Effector memory CD8-positive, alpha-beta T cell (primary cell): ENCODE results near the gene UBE2D3.

ENCODE experiments used
- ATAC-seq: fragments of 150-1000 bp; cut with Tn5 transposase; replicated peaks from 2 replicates; pipeline ENCODE4 v1.10.0; 2021; ENCODE audit warnings: mild to moderate bottlenecking, moderate library complexity
- DNase-seq, 3 experiments: peaks; one replicate each; pipeline ENCODE4 v3.0.0; 2021
- H3K27ac Mint-ChIP-seq, 2 donors: one replicate each; pipeline ENCODE4 v1.8.0; 2022; ENCODE audit warnings: mild to moderate bottlenecking in 2 of 2, mixed read lengths in 2 of 2, moderate library complexity in 2 of 2
- H3K27me3 Mint-ChIP-seq, 2 donors: one replicate each; pipeline ENCODE4 v1.8.0; 2022; ENCODE audit warnings: mixed read lengths in 2 of 2
- H3K36me3 Mint-ChIP-seq: one replicate; pipeline ENCODE4 v1.8.0; 2022; ENCODE audit warnings: mild to moderate bottlenecking, moderate library complexity, mixed read lengths; ENCODE audit not compliant: insufficient read depth
- H3K4me1 Mint-ChIP-seq, 2 donors: one replicate each; pipeline ENCODE4 v1.8.0; 2022; ENCODE audit warnings: low read depth in 2 of 2, mixed read lengths in 2 of 2
- H3K4me3 Mint-ChIP-seq, 2 donors: one replicate each; pipeline ENCODE4 v1.8.0; 2022; ENCODE audit warnings: mild to moderate bottlenecking in 2 of 2, mixed read lengths in 2 of 2, moderate library complexity in 2 of 2
- H3K9me3 Mint-ChIP-seq, 2 donors: one replicate each; pipeline ENCODE4 v1.8.0; 2022; ENCODE audit warnings: mixed read lengths in 2 of 2

Gene UBE2D3

DNA sequence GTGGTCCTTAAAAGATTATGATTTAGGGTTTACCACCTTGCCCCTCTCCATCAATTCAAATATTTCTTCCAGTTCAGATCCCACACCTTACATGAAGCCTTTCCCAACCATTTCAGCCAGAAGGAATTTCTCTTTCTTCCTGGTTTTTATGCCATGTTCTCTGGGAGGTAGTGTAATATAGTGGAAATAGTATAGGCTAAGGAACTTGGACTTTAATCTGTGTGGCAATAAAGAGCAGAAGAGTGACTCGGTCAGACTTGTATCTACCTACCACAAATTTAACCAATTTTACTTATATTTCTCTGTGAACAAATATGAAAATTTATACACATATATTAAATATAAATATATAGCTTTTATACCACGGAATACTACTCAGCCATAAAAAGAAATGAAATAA, 23.0 kb upstream of the UBE2D3 start:
- DNase-seq = no peak
- Mint-ChIP-seq H3K27ac (no peak overlapping the region), H3K4me3 (no peak overlapping the region), H3K9me3 (no peaks in the 10 kb centered on the region), H3K36me3 (no peaks in the 10 kb centered on the region), H3K27me3 (no peaks in the 10 kb centered on the region), H3K4me1 (peaks cover 3 to 4% of the 10 kb centered on the region in 2 donors)
- ATAC-seq = no peak

DNA sequence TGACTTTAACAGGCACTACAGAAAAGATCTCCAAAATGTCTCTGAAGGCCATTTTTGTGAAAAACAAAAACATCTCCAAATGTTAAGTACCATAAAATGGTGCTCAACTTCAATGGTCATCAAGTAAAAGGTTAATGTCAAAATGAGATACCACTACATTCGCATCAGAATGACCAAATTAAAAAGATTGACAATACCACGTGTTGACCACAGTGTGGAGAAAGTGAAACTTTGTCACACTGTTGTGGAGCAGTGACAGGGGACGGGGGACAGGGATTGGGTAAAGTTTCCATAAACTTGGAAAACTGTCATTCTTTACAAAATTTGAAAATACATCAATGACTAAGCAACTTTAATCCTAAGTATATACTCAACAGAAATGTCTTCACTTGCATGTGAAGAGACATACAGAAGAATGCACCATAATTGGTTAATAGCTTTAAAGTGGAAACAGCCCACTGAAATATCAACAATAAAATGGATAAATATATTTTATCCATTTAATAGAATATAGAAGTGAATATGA, 22.3 kb upstream of the UBE2D3 start:
- no peak overlapping the region for H3K4me3 Mint-ChIP-seq
- H3K27me3 Mint-ChIP-seq = no peaks in the 10 kb centered on the region
- H3K9me3 Mint-ChIP-seq = no peaks in the 10 kb centered on the region
- H3K36me3 Mint-ChIP-seq = no peaks in the 10 kb centered on the region
- H3K4me1 Mint-ChIP-seq = peaks cover 3 to 4% of the 10 kb centered on the region in 2 donors
- ATAC-seq = no peak
- H3K27ac Mint-ChIP-seq = no peak overlapping the region
- no peak for DNase-seq

DNA sequence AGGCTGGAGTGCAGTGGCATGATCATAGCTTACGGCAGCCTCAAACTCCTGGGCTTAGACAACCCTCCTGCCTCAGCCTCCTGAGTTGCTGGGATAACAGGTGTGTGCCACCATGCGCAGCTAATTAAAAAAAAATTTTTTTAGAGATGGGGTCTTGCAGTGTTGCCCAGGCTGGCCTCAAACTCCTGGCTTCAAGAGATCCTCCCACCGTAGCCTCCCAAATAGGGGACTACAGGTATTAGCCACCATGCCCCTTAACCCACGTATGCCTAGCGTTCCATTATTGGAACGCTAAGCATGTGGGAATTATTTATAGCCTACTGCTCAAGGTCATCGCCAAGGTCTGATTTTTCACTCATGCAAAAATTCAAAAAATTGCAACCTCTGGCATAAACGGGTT, 20.3 kb upstream of the UBE2D3 start:
- Mint-ChIP-seq H3K36me3 (no peaks in the 10 kb centered on the region), H3K9me3 (no peaks in the 10 kb centered on the region), H3K27ac (no peak overlapping the region), H3K27me3 (no peaks in the 10 kb centered on the region), H3K4me3 (no peak overlapping the region), H3K4me1 (peaks cover 3 to 4% of the 10 kb centered on the region in 2 donors)
- ATAC-seq = no peak
- DNase-seq = no peak

DNA sequence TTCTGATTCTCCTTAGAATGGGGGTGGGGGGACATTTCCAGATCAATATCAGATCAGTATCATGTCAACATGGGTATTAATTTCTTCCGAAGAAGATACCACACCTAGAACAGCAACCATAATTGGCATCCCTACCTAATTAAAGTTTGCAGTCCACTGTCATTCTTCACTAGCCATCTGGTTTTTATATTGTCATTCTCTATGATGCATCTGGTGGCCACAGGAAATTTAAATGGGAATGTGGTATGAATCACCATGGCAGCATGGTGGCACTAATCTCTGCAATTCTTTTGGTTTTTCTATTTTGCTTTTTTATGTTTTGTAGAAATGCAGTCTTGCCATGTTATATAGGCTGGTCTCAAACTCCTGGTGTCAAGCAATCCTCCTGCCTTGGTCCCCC, 16.6 kb upstream of the UBE2D3 start:
- H3K9me3 Mint-ChIP-seq = no peaks in the 10 kb centered on the region
- H3K27ac Mint-ChIP-seq = no peak overlapping the region
- H3K27me3 Mint-ChIP-seq = no peaks in the 10 kb centered on the region
- H3K36me3 Mint-ChIP-seq = no peaks in the 10 kb centered on the region
- DNase-seq = no peak
- no peak for ATAC-seq
- no peak overlapping the region for H3K4me3 Mint-ChIP-seq
- H3K4me1 Mint-ChIP-seq = no peaks in the 10 kb centered on the region

DNA sequence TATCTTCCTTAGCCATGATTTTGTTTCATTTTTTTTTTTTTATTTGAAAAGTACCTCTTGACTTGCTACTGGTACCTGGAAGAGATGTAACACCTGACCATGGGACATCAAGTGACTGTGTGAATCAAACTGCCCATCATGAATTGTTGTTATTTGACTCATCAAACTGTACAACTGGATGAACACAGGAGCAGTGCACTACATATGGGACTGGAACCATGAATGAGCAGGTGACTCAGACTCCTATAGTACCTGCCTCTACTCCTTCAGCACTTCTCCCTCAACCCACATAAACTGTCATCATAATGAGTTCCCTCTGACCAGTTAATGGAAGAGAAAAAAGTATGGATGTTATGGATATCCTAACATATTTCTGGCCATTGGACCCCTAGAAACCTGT, 15.9 kb upstream of the UBE2D3 start:
- H3K9me3 Mint-ChIP-seq = no peaks in the 10 kb centered on the region
- H3K36me3 Mint-ChIP-seq = no peaks in the 10 kb centered on the region
- no peak overlapping the region for H3K4me3 Mint-ChIP-seq
- DNase-seq (no peak), ATAC-seq (no peak)
- no peak overlapping the region for H3K27ac Mint-ChIP-seq
- no peaks in the 10 kb centered on the region for H3K27me3 Mint-ChIP-seq
- H3K4me1 Mint-ChIP-seq = no peaks in the 10 kb centered on the region

DNA sequence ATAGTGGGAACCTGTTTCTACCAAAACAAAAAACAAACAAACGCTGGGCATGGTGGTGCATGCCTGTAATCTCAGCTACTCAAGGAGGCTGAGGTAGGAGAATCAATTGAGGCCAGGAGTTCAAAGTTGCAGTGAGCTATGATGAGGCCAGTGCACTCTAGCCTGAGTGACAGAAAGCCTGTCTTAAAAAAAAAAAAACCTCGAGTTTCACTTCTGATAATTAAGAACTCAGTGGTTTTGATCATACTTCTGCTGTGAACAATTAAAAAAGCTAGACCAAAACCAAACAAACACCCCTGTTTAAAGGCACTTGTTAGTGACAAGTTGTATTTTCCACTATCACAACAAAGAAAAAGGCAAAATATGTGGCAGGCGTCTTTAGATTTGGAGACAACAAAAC, 15.0 kb upstream of the UBE2D3 start:
- DNase-seq = no peak
- H3K27ac Mint-ChIP-seq = peak overlapping the region in 1 of 2 donors; percentile 75

DNA sequence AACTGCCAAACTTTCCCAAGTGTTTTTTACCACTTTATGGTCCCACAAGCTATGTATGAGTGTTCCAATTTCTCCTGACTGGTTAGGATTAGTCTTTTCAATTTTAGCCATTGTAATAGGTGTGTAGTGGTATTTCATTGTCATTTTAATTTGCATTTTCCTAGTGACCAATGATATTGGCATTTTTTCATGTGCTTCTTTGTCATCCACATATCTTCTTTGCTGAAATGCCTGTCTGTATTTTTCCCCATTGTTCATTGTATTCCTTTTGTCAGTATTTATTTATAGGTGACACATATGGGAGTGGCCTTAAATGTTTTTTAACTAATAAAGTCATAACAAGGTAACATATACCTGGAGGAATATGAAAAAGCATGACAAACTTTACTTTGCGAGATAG, 9.2 kb upstream of the UBE2D3 start:
- Mint-ChIP-seq H3K27ac (no peak overlapping the region), H3K36me3 (peaks cover 3% of the 10 kb centered on the region), H3K4me3 (no peak overlapping the region), H3K4me1 (peaks cover 0 to 6% of the 10 kb centered on the region in 2 donors), H3K27me3 (no peaks in the 10 kb centered on the region), H3K9me3 (no peaks in the 10 kb centered on the region)
- no peak for ATAC-seq
- DNase-seq = no peak

More for the DNA sequence above, 15.0 kb upstream of the UBE2D3 start:
- no peaks in the 10 kb centered on the region for H3K9me3 Mint-ChIP-seq
- H3K27me3 Mint-ChIP-seq = no peaks in the 10 kb centered on the region
- ATAC-seq = no peak
- H3K4me3 Mint-ChIP-seq = no peak overlapping the region
- no peaks in the 10 kb centered on the region for H3K36me3 Mint-ChIP-seq
- no peaks in the 10 kb centered on the region for H3K4me1 Mint-ChIP-seq

DNA sequence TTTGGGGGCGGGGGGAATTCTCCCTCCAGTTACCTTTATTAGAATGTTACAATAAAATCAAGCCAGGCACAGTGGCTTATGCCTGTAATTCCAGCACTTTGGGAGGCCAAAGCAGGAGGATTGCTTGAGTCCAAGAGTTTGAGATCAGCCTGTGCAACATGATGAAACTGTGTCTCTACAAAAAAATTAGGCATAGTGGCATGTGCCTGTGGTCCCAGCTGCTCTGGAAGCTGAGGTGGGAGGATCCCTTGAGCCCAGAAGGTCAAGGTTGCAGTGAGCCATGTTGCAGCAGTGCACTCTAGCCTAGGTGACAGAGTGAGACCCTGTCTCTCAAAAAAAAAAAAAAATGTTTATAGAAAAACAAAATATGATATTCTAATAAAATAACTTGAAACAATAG, 5.3 kb upstream of the UBE2D3 start:
- no peaks in the 10 kb centered on the region for H3K9me3 Mint-ChIP-seq
- H3K27me3 Mint-ChIP-seq = no peaks in the 10 kb centered on the region
- DNase-seq = no peak
- H3K36me3 Mint-ChIP-seq = peaks cover 3% of the 10 kb centered on the region
- peak overlapping the region in 1 of 2 donors; percentile 23 for H3K27ac Mint-ChIP-seq
- ATAC-seq = no peak
- no peak overlapping the region for H3K4me3 Mint-ChIP-seq
- peaks cover 6 to 20% of the 10 kb centered on the region in 2 donors for H3K4me1 Mint-ChIP-seq

DNA sequence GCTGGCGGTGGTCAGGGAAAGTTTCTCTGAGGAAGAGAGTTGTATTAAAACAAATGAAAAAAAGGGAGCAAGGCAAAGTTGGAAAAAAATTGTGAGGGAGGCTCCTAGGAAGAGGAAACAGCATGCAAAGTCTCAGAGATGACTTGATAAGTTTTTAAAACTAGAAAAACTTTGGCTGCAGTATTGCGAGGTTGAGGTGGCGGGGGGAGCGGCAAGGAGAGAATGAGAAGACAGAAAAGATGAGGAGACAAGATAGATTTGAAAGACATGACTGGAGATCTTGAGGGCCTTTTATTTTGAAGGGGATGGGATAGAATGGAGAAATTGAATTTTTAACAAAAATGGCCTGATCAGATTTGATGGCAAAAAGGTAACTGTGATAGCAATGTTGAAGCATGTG, 4.8 kb upstream of the UBE2D3 start:
- peaks cover 6 to 20% of the 10 kb centered on the region in 2 donors for H3K4me1 Mint-ChIP-seq
- H3K27ac Mint-ChIP-seq = peak overlapping the region in 1 of 2 donors; percentile 23
- no peaks in the 10 kb centered on the region for H3K9me3 Mint-ChIP-seq
- H3K27me3 Mint-ChIP-seq = no peaks in the 10 kb centered on the region
- H3K4me3 Mint-ChIP-seq = no peak overlapping the region
- ATAC-seq = no peak
- peaks cover 3% of the 10 kb centered on the region for H3K36me3 Mint-ChIP-seq
- DNase-seq = no peak

DNA sequence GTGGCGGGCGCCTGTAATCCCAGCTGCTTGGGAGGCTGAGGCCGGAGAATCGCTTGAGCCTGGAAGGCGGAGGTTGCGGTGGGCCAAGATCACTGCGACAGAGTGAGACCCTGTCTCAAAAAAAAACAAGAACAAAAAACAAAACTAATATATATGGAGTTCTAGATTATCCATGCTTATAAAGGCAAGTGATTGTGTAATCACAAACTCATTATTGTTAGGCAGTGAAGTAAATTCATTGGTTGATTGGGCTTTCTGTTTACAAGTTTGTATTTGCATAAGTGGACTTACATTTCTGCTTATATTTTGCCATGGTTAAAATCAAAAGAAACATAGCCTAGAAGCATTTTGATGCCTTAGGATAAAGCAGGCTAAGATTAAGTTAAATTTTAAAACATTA, 2.5 kb upstream of the UBE2D3 start:
- no peak for ATAC-seq
- H3K9me3 Mint-ChIP-seq = no peaks in the 10 kb centered on the region
- H3K4me3 Mint-ChIP-seq = no peak overlapping the region
- H3K27me3 Mint-ChIP-seq = no peaks in the 10 kb centered on the region
- H3K36me3 Mint-ChIP-seq = no peaks in the 10 kb centered on the region
- DNase-seq = no peak
- H3K4me1 Mint-ChIP-seq = peaks cover 6 to 20% of the 10 kb centered on the region in 2 donors
- H3K27ac Mint-ChIP-seq = no peak overlapping the region

DNA sequence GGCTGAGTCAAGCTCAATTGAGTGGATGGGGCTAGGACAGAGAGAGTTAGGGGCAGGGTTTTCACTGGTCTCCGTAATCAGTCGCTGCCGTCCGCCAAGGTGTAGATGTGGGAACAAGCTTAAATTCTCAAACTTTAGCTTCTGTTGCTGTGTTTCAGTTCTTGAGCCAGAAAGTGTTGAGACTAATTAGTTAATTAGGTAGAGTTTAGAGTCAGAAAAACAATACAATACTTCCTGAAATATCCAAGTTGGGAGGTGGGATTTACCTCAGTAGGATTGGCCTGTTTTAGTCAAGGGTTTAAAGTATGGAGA, 1.1 kb upstream of the UBE2D3 start:
- Mint-ChIP-seq H3K27ac (no peak overlapping the region), H3K27me3 (no peaks in the 10 kb centered on the region), H3K9me3 (no peaks in the 10 kb centered on the region), H3K4me1 (peaks cover 12 to 23% of the 10 kb centered on the region in 2 donors), H3K36me3 (no peaks in the 10 kb centered on the region), H3K4me3 (no peak overlapping the region)
- ATAC-seq = no peak
- no peak for DNase-seq

DNA sequence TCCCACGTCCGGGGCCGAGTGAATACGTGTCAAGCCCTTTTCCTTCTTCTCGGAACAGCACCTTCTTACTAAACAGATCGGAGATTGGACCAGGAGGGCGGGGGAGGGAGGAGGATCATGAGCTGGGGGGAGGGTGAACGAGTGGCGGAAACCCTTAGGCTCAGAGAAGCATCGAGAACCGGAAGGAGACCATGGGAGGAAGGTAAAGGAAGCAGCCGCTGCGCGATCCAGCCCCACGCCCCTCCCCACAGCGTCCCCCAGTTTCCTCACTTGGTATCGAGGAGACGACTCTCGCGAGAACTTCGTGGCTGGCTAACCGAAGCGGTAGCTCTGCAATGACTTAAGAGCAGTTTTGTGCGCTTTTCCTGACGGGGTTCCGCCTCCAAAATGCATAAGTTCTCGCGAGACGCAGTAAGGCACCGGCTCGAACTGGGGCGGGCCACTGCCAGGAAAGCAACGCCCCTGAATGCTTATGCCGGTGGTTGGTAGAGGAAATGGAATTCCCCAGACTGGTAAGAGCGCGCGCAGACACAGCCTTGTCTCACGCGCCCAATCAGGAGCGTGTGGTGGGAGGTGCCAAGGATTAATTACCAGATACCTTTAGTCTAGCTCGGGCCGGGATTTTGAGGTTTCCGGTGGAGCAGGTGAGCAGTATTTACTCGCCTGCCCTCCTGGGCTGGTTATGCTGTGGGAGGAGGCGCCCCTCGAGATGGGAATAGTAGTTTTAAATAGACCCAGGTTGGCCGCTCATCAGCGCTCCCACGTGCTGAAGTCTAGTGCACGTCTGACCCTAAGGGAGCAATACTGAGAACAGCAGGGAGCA, 534 bp upstream of the UBE2D3 start:
- Mint-ChIP-seq H3K4me1 (peaks cover 16 to 27% of the 10 kb centered on the region in 2 donors), H3K27ac (no peak overlapping the region), H3K36me3 (no peaks in the 10 kb centered on the region), H3K9me3 (no peaks in the 10 kb centered on the region), H3K27me3 (no peaks in the 10 kb centered on the region), H3K4me3 (no peak overlapping the region)
- ATAC-seq (peak; percentile 69), DNase-seq (peak; percentile 97 to 98 (median 97))

DNA sequence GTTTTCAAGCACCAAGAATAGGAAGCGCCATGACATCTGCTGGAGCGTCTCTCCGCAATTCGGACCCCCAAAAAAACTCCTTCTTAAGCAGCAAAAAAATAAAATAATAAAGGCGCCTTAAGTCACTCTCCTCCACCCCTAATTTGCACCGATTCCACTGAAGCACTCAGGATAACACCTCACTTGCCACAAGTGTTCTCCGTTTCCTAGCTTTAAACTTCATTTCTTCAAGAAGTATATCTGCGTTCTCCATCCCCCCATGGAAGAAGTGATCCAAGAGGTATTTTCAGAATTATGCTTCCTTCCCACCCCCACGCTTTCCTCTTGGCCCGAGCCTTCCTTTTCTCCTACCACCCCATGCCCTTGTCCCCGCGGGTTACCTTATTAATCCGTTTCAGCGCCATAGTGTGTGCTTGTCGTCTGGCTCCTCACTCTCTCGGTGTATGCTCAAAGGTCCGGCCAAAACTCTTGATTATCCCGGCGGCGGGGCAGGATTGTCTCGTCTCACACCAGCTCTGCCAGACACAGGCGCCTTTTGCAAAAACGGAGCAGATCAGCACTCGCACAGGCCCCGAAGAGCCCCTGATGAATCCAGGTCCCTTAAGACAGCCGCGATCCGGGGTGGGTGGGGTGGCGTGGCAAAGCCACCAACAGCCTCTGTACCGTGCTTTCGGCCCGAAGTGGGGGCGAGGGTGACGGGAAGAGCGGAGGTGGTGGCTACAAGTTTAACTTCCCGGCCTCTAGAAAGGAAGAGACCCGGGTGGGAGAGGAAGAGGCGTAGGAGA, 1.1 kb downstream of the UBE2D3 start:
- Mint-ChIP-seq H3K4me3 (no peak overlapping the region), H3K36me3 (peaks cover 6% of the 10 kb centered on the region), H3K4me1 (peaks cover 22 to 37% of the 10 kb centered on the region in 2 donors), H3K27ac (no peak overlapping the region), H3K27me3 (no peaks in the 10 kb centered on the region), H3K9me3 (no peaks in the 10 kb centered on the region)
- no peak for ATAC-seq
- no peak for DNase-seq
